Left lung (tissue), 10 donors: ENCODE data around the gene IGF2BP2. TPM values are rescaled to one million over a fixed set of nuclear protein-coding genes. Genes with fewer than 3 reads are reported as not detected.
"Not testable (repeated sequence)": the region's sequence is repeated elsewhere in the genome, so short reads cannot be mapped to it uniquely, and the experiment has no call there.

Source experiments
- ATAC-seq: fragments of 200-7000 bp; cut with Tn5 transposase; one replicate; pipeline ENCODE4 v1.9.1; 2020; ENCODE audit warnings: moderate library complexity
- DNase-seq, 4 donors: peaks; one replicate each; pipeline ENCODE4 v3.0.0-alpha.2; 2013 to 2020
- H3K27ac ChIP-seq, 2 donors: fragments of 200-600 bp; sonication (generic) in 1 of 2; one replicate each; pipeline versions ENCODE4 v1.5.0 to v1.8.0; 2020 to 2021
- H3K27me3 ChIP-seq, 2 donors: fragments of 200-600 bp; sonication (generic) in 1 of 2; one replicate each; pipeline versions ENCODE4 v1.5.0 to v1.8.0; 2020 to 2021
- H3K36me3 ChIP-seq, 2 donors: fragments of 200-600 bp; sonication (generic) in 1 of 2; one replicate each; pipeline versions ENCODE4 v1.5.0 to v1.8.0; 2020 to 2021
- H3K4me1 ChIP-seq, 2 donors: fragments of 200-600 bp; one replicate each; pipeline ENCODE4 v1.8.0; 2021
- H3K4me3 ChIP-seq, 2 donors: fragments of 200-600 bp; sonication (generic) in 1 of 2; one replicate each; pipeline versions ENCODE4 v1.5.0 to v1.8.0; 2020 to 2021; ENCODE audit warnings: mild to moderate bottlenecking in 1 of 2
- H3K9me3 ChIP-seq, 2 donors: fragments of 200-600 bp; sonication (generic) in 1 of 2; one replicate each; pipeline versions ENCODE4 v1.5.0 to v1.8.0; 2020 to 2021
- CTCF ChIP-seq, 2 donors: fragments of 200-600 bp; sonication (generic) in 1 of 2; IDR thresholded peaks; one replicate each; pipeline versions ENCODE4 v1.5.0 to v1.8.0; 2021; ENCODE audit warnings: antibody characterized with exemption in 2 of 2
- intact Hi-C, 2 donors: fragments of 100-400 bp; cut with DNase I; formaldehyde crosslinking; loops; one replicate each; pipeline versions ENCODE4 v1.11.2 to v1.14.2; 2022
- polyA plus RNA-seq, 6 donors: library from polyadenylated mRNA; unstranded; fragments of 120-200 nt; gene quantifications; one replicate each; pipeline ENCODE4 v1.2.1, GENCODE V29; 2013; ENCODE audit not compliant: insufficient read length in 6 of 6
- total RNA-seq, 2 donors: library from RNA; stranded (reverse); fragmentation: NEBNext Ultra II Directional; extraction: Animal tissue kit (Norgen Biotek cat#: 25700); gene quantifications; one replicate each; pipeline ENCODE4 v1.2.1, GENCODE V29; 2021
- donor health status: DM: no; HTN: yes; CAD: no.
- donor health status: DM: no; HTN: no; CAD: no.

The IGF2BP2 gene
- total and polyA plus RNA-seq, 8 donors = 16.8 to 78.9 (median 67.7) TPM

GRCh38 chr3:185647134-185647879, 177.5 kb downstream of the IGF2BP2 start:
- Histone ChIP-seq H3K4me3 (no peak overlapping the region), H3K4me1 (no peaks in the 10 kb centered on the region), H3K27ac (no peak overlapping the region), H3K36me3 (no peaks in the 10 kb centered on the region), H3K27me3 (no peaks in the 10 kb centered on the region), H3K9me3 (no peaks in the 10 kb centered on the region)
- no peak for ATAC-seq
- intact Hi-C loops = no loop called here
- DNase-seq = no peak
- no peak for TF ChIP-seq CTCF (IDR thresholded peaks at IDR 0.05)

GRCh38 chr3:185646382-185647133, 178.3 kb downstream of the IGF2BP2 start:
- H3K36me3 ChIP-seq = no peaks in the 10 kb centered on the region
- no peak overlapping the region for H3K4me3 ChIP-seq
- H3K27me3 ChIP-seq = no peaks in the 10 kb centered on the region
- ATAC-seq (no peak), DNase-seq (no peak)
- H3K4me1 ChIP-seq = no peaks in the 10 kb centered on the region
- intact Hi-C loops = no loop called here
- TF ChIP-seq CTCF (IDR thresholded peaks at IDR 0.05) = no peak
- no peaks in the 10 kb centered on the region for H3K9me3 ChIP-seq
- H3K27ac ChIP-seq = no peak overlapping the region

- ATAC-seq (peak; percentile 26), DNase-seq (no peak)
- TF ChIP-seq CTCF (IDR thresholded peaks at IDR 0.05) = no peak
- Histone ChIP-seq H3K36me3 (no peaks in the 10 kb centered on the region), H3K27me3 (no peaks in the 10 kb centered on the region), H3K4me3 (no peak overlapping the region), H3K27ac (no peak overlapping the region), H3K4me1 (no peaks in the 10 kb centered on the region), H3K9me3 (no peaks in the 10 kb centered on the region)
- intact Hi-C loops = no loop called here
Measured at GRCh38 chr3:185645596-185646381, 179.1 kb downstream of the IGF2BP2 start.

- DNase-seq, H3K27me3 ChIP-seq, H3K27ac ChIP-seq, intact Hi-C loops, H3K4me1 ChIP-seq, ATAC-seq, H3K9me3 ChIP-seq, H3K4me3 ChIP-seq, H3K36me3 ChIP-seq: not testable (repeated sequence)
Measured at GRCh38 chr3:185645191-185645590, 179.7 kb downstream of the IGF2BP2 start.

GRCh38 chr3:185640308-185640707, 184.5 kb downstream of the IGF2BP2 start:
- intact Hi-C loops = no loop called here
- Histone ChIP-seq H3K9me3 (no peaks in the 10 kb centered on the region), H3K27ac (no peak overlapping the region), H3K4me1 (no peaks in the 10 kb centered on the region), H3K4me3 (no peak overlapping the region), H3K27me3 (no peaks in the 10 kb centered on the region), H3K36me3 (no peaks in the 10 kb centered on the region)
- ATAC-seq (no peak), DNase-seq (no peak)
- TF ChIP-seq CTCF (IDR thresholded peaks at IDR 0.05) = no peak
